ENCODE measurements around the gene DDR2. TPM values are rescaled to one million over a fixed set of nuclear protein-coding genes. Genes with fewer than 3 reads are reported as not detected.

The DDR2 gene
- polyA plus RNA-seq, 1 of the 3 experiments (the other 2 are of a cell fraction) = 34.0 TPM

- ChIA-PET CTCF (interaction anchor here (0.7 to 3.8 kb wide), 4 partner anchors 10 to 96 kb away, joined by 3 to 15 read pairs (median 6); no protein-coding TSS in a partner anchor), POLR2A (no interaction called here)
- no peak overlapping the region for H3K4me3 ChIP-seq (ENCODE audit: low read depth in 2 of 2, low read length in 1 of 2)
- TF ChIP-seq RAD21 (IDR thresholded peaks at IDR 0.05; ENCODE audit: low read length) (peak; percentile 58), FOXJ3 (CRISPR knock-in tag; IDR thresholded peaks at IDR 0.05) (no peak), CTCF (IDR thresholded peaks at IDR 0.05) (peak; percentile 71)
- no peaks in the 10 kb centered on the region for H4K20me1 ChIP-seq (ENCODE audit: insufficient read depth)
- peak overlapping the region; percentile 66; the same call in 1 of the 2 replicates for H2AFZ ChIP-seq (ENCODE audit: low read depth)
- peaks cover 40% of the 10 kb centered on the region for H3F3A ChIP-seq (replicated peaks; ENCODE audit: insufficient read depth)
- H3K9me2 ChIP-seq = no peaks in the 10 kb centered on the region
- no peak for DNase-seq
- no peaks in the 10 kb centered on the region for H3K36me3 ChIP-seq (replicated peaks in 1 of 2; ENCODE audit: control insufficient read depth in 1 of 2, insufficient read depth in 2 of 2, low read length in 1 of 2)
- no peak overlapping the region for H3K4me2 ChIP-seq
- H3K9ac ChIP-seq = no peak overlapping the region
- 54% methylated on average over 3 of the region's 3 CpGs for WGBS (ENCODE audit: low lambda C conversion rate)
- no peaks in the 10 kb centered on the region for H3K27me3 ChIP-seq (ENCODE audit: insufficient read depth)
- peak overlapping the region in 1 of 2 experiments; percentile 18; a peak in 1 of 4 replicates for H3K27ac ChIP-seq (ENCODE audit: low read depth in 2 of 2, low read length in 1 of 2)
- peaks cover 5% of the 10 kb centered on the region for H3K79me2 ChIP-seq (ENCODE audit: insufficient read depth)
- H3K9me3 ChIP-seq = no peaks in the 10 kb centered on the region
- peaks cover 39 to 44% of the 10 kb centered on the region in 2 experiments for H3K4me1 ChIP-seq (ENCODE audit: control insufficient read depth in 1 of 2, insufficient read depth in 2 of 2, low read depth in 1 of 2, low read length in 1 of 2)
Observed at GRCh38 chr1:162627662-162628296, 4.5 kb upstream of the DDR2 start.

GRCh38 chr1:162629077-162629627 is 3.1 kb upstream of the DDR2 start:
- POLR2A ChIA-PET = no interaction called here
- TF ChIP-seq EZH2phosphoT487 (IDR thresholded peaks at IDR 0.05; ENCODE audit: borderline replicate concordance, low read depth) (no peak), ELF1 (IDR thresholded peaks at IDR 0.05) (no peak), CTCF (IDR thresholded peaks at IDR 0.05) (no peak), IRF3 (IDR thresholded peaks at IDR 0.05; ENCODE audit: low read depth, low read length) (no peak), JUND (IDR thresholded peaks at IDR 0.05) (no peak), TCF12 (IDR thresholded peaks at IDR 0.05) (no peak)
- Histone ChIP-seq H3K4me3 (ENCODE audit: low read depth in 2 of 2, low read length in 1 of 2) (no peak overlapping the region), H3K79me2 (ENCODE audit: insufficient read depth) (peaks cover 19% of the 10 kb centered on the region), H3K27ac (ENCODE audit: low read depth in 2 of 2, low read length in 1 of 2) (peak overlapping the region; percentile 99 to 100), H3K9ac (peak overlapping the region; percentile 26; the same call in 1 of the 2 replicates), H3K36me3 (replicated peaks in 1 of 2; ENCODE audit: control insufficient read depth in 1 of 2, insufficient read depth in 2 of 2, low read length in 1 of 2) (no peaks in the 10 kb centered on the region), H3F3A (replicated peaks; ENCODE audit: insufficient read depth) (peaks cover 51% of the 10 kb centered on the region), H3K9me3 (no peaks in the 10 kb centered on the region), H4K20me1 (ENCODE audit: insufficient read depth) (peaks cover 9% of the 10 kb centered on the region), H3K4me1 (ENCODE audit: control insufficient read depth in 1 of 2, insufficient read depth in 2 of 2, low read depth in 1 of 2, low read length in 1 of 2) (peaks cover 39 to 44% of the 10 kb centered on the region in 2 experiments), H2AFZ (ENCODE audit: low read depth) (no peak overlapping the region), H3K27me3 (ENCODE audit: insufficient read depth) (no peaks in the 10 kb centered on the region), H3K4me2 (peak overlapping the region; percentile 95), H3K9me2 (no peaks in the 10 kb centered on the region)
- CTCF ChIA-PET = interaction anchor here (1.0 to 3.8 kb wide), 5 partner anchors 9 to 171 kb away, joined by 3 to 15 read pairs (median 7); no protein-coding TSS in a partner anchor
- 85% methylated on average over 3 of the region's 3 CpGs for WGBS (ENCODE audit: low lambda C conversion rate)
- DNase-seq = no peak
